ENCODE data around the gene FRMPD1. TPM values are rescaled to one million over a fixed set of nuclear protein-coding genes. Genes with fewer than 3 reads are reported as not detected.

FRMPD1 gene
- total and polyA plus RNA-seq, 8 donors, result 0.16 to 1.5 (median 0.53) TPM

GRCh38 chr9:37653385-37653784, 2.6 kb downstream of the FRMPD1 start:
- FAIRE-seq (no peak), ATAC-seq (no peak), DNase-seq (no peak)
- Histone ChIP-seq H3K9me3 (no peaks in the 10 kb centered on the region), H3K4me3 (no peak overlapping the region), H3K27ac (no peak overlapping the region), H3K36me3 (no peaks in the 10 kb centered on the region), H3K4me1 (peaks cover 0 to 7% (median 0%) of the 10 kb centered on the region in 3 donors), H3K27me3 (no peaks in the 10 kb centered on the region)
- no peak for TF ChIP-seq CTCF (IDR thresholded peaks at IDR 0.05)
- 61 to 82% methylated on average over 2 of the region's 2 CpGs for WGBS, 2 donors
- intact Hi-C loops (cut with DNase I), result no loop called here

- Histone ChIP-seq H3K4me3 (no peak overlapping the region), H3K27me3 (no peaks in the 10 kb centered on the region), H3K4me1 (no peaks in the 10 kb centered on the region), H3K36me3 (no peaks in the 10 kb centered on the region), H3K9me3 (no peaks in the 10 kb centered on the region), H3K27ac (no peak overlapping the region)
- DNase-seq (no peak), ATAC-seq (no peak), FAIRE-seq (no peak)
- WGBS, 2 donors, result 42 to 62% methylated on average over 1 of the region's 1 CpG
- no peak for TF ChIP-seq CTCF (IDR thresholded peaks at IDR 0.05)
- intact Hi-C loops (cut with DNase I), result no loop called here
Observed at GRCh38 chr9:37656936-37657335, 6.2 kb downstream of the FRMPD1 start.

GRCh38 chr9:37660691-37661090, 9.9 kb downstream of the FRMPD1 start:
- intact Hi-C loops (cut with DNase I), result loop anchor here in 1 of 3 donors (10.0 kb wide), 1 partner anchor 56 kb away; no protein-coding TSS in a partner anchor
- no peak for FAIRE-seq

GRCh38 chr9:37663926-37664325, 13.2 kb downstream of the FRMPD1 start:
- no peaks in the 10 kb centered on the region for H3K9me3 ChIP-seq
- no peak for TF ChIP-seq CTCF (IDR thresholded peaks at IDR 0.05)
- no peak for DNase-seq
- H3K4me3 ChIP-seq, result no peak overlapping the region
- H3K4me1 ChIP-seq, result no peaks in the 10 kb centered on the region
- 53 to 54% methylated on average over 5 of the region's 5 CpGs for WGBS, 2 donors
- no peak overlapping the region for H3K27ac ChIP-seq
- intact Hi-C loops (cut with DNase I), result loop anchor here in 1 of 3 donors (10.0 kb wide), 1 partner anchor 59 kb away; no protein-coding TSS in a partner anchor
- H3K36me3 ChIP-seq, result no peaks in the 10 kb centered on the region
- no peak for FAIRE-seq
- no peaks in the 10 kb centered on the region for H3K27me3 ChIP-seq
- no peak for ATAC-seq

More at GRCh38 chr9:37660691-37661090, 9.9 kb downstream of the FRMPD1 start:
- 88 to 92% methylated on average over 3 of the region's 3 CpGs for WGBS, 2 donors
- Histone ChIP-seq H3K27me3 (no peaks in the 10 kb centered on the region), H3K36me3 (no peaks in the 10 kb centered on the region), H3K4me3 (no peak overlapping the region), H3K9me3 (no peaks in the 10 kb centered on the region), H3K4me1 (no peaks in the 10 kb centered on the region), H3K27ac (no peak overlapping the region)
- ATAC-seq (no peak), DNase-seq (no peak)
- TF ChIP-seq CTCF (IDR thresholded peaks at IDR 0.05), result no peak

GRCh38 chr9:37667706-37668105, 17.0 kb downstream of the FRMPD1 start:
- no peaks in the 10 kb centered on the region for H3K9me3 ChIP-seq
- H3K4me1 ChIP-seq, result no peaks in the 10 kb centered on the region
- no peak for FAIRE-seq
- no peaks in the 10 kb centered on the region for H3K27me3 ChIP-seq
- H3K4me3 ChIP-seq, result no peak overlapping the region
- 69 to 74% methylated on average over 2 of the region's 2 CpGs for WGBS, 2 donors
- intact Hi-C loops (cut with DNase I), result loop anchor here in 1 of 3 donors (10.0 kb wide), 1 partner anchor 63 kb away; no protein-coding TSS in a partner anchor
- TF ChIP-seq CTCF (IDR thresholded peaks at IDR 0.05), result no peak
- no peak for DNase-seq
- no peaks in the 10 kb centered on the region for H3K36me3 ChIP-seq
- H3K27ac ChIP-seq, result no peak overlapping the region
- peak in 1 of 4 donors; percentile 29 for ATAC-seq
